ENCODE results near the gene YTHDC1. TPM values are rescaled to one million over a fixed set of nuclear protein-coding genes. Genes with fewer than 3 reads are reported as not detected.

Gene YTHDC1
- total and polyA plus RNA-seq, 2 of the 4 experiments (the other 2 are of a cell fraction), result 31.9 to 32.7 TPM

GRCh38 chr4:68347845-68348244 is 2.0 kb downstream of the YTHDC1 start:
- H2BK5ac ChIP-seq (ENCODE audit: low read depth, low read length, poor library complexity, severe bottlenecking), result no peak overlapping the region
- H3K4me2 ChIP-seq (ENCODE audit: low read depth, low read length), result peak overlapping the region; percentile 99
- no CpG with 5 or more reads among the region's 5 CpGs for WGBS, 2 experiments (ENCODE audit: extremely low coverage in 2 of 2, insufficient read length in 1 of 2)
- no peak overlapping the region for H2BK20ac ChIP-seq (ENCODE audit: low read depth, low read length)
- dilution Hi-C loops (cut with HindIII; ENCODE audit: low sequenced_read_pairs, unreplicated experiment), result no loop called here
- H3K14ac ChIP-seq (replicated peaks; ENCODE audit: low read depth, low read length), result no peak overlapping the region
- H4K20me1 ChIP-seq (ENCODE audit: insufficient read depth, low read length), result peaks cover 63% of the 10 kb centered on the region
- H3K9me3 ChIP-seq (ENCODE audit: control insufficient read depth, insufficient read depth, low read length), result no peaks in the 10 kb centered on the region
- H3K27me3 ChIP-seq (ENCODE audit: control insufficient read depth, insufficient read depth, low read length), result no peaks in the 10 kb centered on the region
- no peak overlapping the region for H3K18ac ChIP-seq (ENCODE audit: low read depth, low read length)
- H2BK120ac ChIP-seq (ENCODE audit: low read depth, low read length), result no peak overlapping the region
- no peak for ATAC-seq (ENCODE audit: low read depth)
- CTCF ChIA-PET, result interaction anchor here (1.3 to 1.4 kb wide), 2 partner anchors 15 to 28 kb away, joined by 3 read pairs; no protein-coding TSS in a partner anchor
- BruUV-seq (replicated peaks), result no TSS peak
- H2AFZ ChIP-seq (replicated peaks; ENCODE audit: low read length, poor library complexity), result no peak overlapping the region
- peak overlapping the region; percentile 78 for H3K4me3 ChIP-seq (ENCODE audit: insufficient read depth, low read depth, low read length)
- H3K23ac ChIP-seq (ENCODE audit: low read depth, low read length), result no peak overlapping the region; the same call in 1 of the 2 replicates
- no peak overlapping the region for H2AK5ac ChIP-seq (ENCODE audit: low read depth, low read length)
- H3K56ac ChIP-seq (ENCODE audit: extremely low read depth, insufficient read depth, low read length), result no peak overlapping the region
- H3K4me1 ChIP-seq (ENCODE audit: control insufficient read depth, insufficient read depth, low read length), result peaks cover 3% of the 10 kb centered on the region
- intact Hi-C loops (cut with micrococcal nuclease), result loop anchor here (1.0 to 2.0 kb wide), 2 partner anchors 10 to 75 kb away; no protein-coding TSS in a partner anchor
- H2BK15ac ChIP-seq (ENCODE audit: low read depth, low read length), result no peak overlapping the region
- no peak for DNase-seq
- no peak overlapping the region for H3K4ac ChIP-seq (ENCODE audit: low read depth, low read length)
- H3K27ac ChIP-seq (ENCODE audit: insufficient read depth, low read length), result no peak overlapping the region
- no peaks in the 10 kb centered on the region for H3K36me3 ChIP-seq (ENCODE audit: control insufficient read depth, insufficient read depth, low read length)
- H4K8ac ChIP-seq (ENCODE audit: low read depth in 2 of 2, low read length in 2 of 2), result no peak overlapping the region
- H2AK9ac ChIP-seq (replicated peaks; ENCODE audit: low read depth, low read length, poor library complexity), result no peak overlapping the region
- in situ Hi-C loops (cut with MboI; ENCODE audit: low sequenced_read_pairs), result no loop called here
- POLR2A ChIA-PET (ENCODE audit: unreplicated experiment), result no interaction called here
- peak overlapping the region; percentile 57; the same call in 1 of the 2 replicates for H3K9ac ChIP-seq (ENCODE audit: low read depth, low read length)
- no peak for TF ChIP-seq FOS (IDR thresholded peaks at IDR 0.05; ENCODE audit: low read depth, low read length)
- no peaks in the 10 kb centered on the region; the same call in 1 of the 2 replicates for H3K9me1 ChIP-seq (ENCODE audit: insufficient read depth, low read length)
- peaks cover 0 to 21% of the 10 kb centered on the region in 2 experiments; a peak in 2 of 4 replicates for H3K79me1 ChIP-seq (ENCODE audit: low read depth in 1 of 2, low read length in 2 of 2)
- H4K91ac ChIP-seq (ENCODE audit: insufficient read depth, low read depth, low read length), result no peak overlapping the region
- no peak overlapping the region for H4K5ac ChIP-seq (ENCODE audit: low read depth, low read length)

Data from IMR-90 (cell line).